Measurements from ENCODE around the gene IFITM2.

- TF ChIP-seq CTCF (IDR thresholded peaks at IDR 0.05) (no peak), POLR2A (IDR thresholded peaks at IDR 0.05) (no peak), POLR2AphosphoS5 (IDR thresholded peaks at IDR 0.05; ENCODE audit: insufficient read depth in 1 of 2, low read depth in 1 of 2) (no peak)
Observed at GRCh38 chr11:344836-345578, 37.4 kb downstream of the IFITM2 start.
